Stimulated activated naive CD4-positive, alpha-beta T cell treated with Interleukin-2 at 50 U/mL for 16 hours (primary cell): Measurements from ENCODE around the gene SPACA6.

ENCODE experiments used
- DNase-seq: peaks from one replicate; lab custom pipeline; 2025; lab: John Stamatoyannopoulos, UW

SPACA6 gene

DNA sequence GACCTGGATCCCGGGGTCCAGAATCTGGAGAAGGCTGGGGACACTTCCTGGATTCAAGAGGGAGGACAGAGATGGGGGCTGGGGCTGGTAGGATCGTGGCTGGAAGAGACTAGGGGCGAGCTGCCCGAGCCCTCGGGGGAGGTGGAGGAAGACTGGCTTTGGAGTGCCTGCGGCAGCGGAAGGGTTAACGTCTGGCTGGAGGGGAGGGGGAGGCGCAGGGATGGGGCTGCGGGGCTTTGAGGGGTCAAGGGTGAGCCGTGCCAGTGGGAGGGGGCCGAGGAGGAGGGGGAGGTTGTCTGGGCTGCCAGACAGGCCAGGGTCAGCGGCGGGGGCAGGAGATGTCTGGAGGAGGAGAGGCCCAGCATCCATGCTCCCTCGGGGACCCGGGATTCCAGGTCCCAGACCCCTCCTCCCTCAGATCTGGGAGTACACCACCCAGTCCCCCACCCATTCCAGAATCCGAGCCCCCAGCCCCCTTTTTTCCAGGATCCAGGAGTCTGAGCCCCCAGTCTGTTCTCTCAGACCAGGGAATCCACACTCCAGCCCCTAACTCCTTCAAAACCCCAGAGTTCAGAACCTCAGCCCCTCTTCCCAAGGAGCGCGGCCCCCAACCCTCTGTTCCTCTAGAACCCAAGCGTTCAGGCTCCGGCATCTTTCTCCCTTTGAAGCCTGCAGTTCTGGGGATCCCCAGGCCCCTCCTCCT lies 3.2 kb upstream of the SPACA6 start:
- DNase-seq: no peak

DNA sequence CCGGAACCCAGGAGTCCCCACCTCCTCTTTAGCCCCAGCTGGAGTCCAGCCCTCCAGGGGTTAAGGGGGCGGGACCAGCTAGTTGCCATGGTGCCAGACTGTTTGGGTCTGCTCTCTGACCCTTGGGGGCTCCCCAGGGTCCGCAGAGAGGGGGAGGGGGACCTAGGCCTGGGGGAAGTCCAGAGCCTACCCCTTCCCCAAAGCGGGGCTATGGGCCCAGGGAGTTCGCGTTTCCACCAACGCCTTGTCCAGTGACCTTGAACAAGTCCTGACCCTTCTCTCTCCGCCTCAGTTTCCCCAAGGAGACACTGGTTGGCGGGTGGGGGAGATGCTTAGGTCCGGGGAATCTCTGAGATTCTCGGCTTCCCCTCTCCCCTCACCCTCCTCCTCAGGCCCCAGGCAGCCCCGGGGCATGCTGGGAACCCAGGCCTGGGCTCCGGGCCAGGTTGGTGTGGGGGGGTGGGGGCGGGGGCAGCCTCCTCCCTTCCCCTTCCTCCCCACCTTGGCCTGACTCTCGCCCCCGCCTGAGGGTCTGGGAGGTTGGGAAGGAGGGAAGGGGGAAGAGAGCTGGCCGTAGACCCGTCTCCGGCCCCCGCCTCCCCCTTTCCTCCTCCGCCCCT lies 2.6 kb upstream of the SPACA6 start:
- DNase-seq: peak; percentile 68

DNA sequence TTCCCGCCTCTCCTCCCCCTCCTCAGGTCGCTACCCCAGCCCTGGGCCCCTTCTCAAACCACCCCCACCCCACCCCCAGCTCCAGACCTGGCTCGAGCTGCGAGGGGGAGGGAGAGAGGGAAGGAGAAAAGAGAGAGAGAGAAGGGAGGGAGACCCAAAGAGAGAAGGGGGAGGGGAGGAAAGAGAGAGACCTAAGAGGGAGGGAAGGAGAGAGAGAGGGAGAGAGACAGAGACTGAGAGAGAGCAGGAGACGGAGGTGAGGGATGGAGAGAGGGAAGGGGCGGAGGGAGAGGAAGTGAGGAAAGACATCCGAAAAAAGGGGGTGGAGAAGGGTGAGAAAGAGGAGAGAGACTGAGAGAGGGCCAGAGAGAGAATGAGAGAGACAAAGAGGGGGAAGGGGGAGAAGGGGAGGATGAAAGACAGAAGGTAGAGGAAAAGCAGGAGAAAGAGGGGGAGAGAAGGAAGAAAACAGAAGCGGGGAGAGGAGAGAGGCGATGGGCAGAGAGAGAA lies 2.0 kb upstream of the SPACA6 start:
- no peak for DNase-seq

DNA sequence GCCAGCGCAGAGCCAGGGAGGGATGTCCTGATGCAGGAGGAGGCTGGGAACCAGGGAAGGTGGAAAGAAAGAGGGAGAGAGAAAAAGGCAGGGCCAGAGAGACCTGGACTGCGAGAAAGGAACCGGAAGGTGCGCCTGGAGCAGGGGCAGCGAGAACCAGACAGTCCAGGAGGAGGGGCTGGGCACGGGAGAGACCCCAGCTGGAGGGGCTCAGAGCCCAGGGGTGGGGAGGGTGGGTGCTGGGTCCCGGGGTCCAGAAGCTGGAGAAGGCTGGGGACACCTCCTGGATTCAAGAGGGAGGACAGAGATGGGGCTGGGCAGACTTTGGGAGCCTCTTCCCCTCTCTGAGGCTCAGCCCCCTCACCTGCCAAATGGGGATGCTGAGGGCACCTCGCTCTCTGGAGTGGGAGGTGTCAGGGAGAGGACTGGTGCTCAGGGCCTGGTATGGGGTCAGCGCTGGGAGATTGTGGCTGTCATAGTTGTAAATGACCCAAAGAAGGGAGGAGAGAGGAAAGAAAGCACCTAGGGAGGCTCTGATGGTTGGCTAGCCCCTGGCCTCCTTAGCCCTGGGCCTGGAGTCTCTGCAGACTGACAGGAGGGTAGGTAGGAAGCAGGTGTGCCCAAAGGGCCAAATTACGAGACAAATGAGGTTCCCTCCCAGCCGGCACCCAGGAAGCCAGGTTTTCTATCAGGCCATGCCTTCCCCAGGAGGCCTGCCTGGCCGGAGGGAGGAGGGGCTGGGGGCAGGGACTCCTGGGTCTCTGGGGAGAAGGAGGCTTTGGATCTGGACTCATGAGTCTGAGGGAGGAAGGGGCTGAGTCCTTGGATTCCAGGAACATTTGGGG lies 1.3 kb upstream of the SPACA6 start:
- no peak for DNase-seq

DNA sequence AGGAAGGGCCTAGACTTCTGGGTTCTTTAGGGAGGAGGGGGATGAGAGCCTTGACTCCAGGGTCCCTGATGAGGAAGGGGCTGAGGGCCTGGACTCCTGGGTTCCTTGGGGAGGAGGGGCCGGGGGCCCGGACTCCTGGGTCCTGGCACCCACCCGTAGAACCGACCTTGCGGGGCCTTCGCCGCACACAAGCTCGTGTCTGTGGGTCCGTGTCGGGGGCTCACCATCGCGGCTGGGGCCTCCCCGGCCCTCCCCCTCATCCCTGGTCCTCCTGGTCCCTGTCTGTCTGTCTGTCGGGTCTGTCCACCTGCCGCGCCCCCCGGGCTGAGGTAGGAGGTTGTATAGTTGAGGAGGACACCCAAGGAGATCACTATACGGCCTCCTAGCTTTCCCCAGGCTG lies 662 bp upstream of the SPACA6 start:
- DNase-seq: no peak

DNA sequence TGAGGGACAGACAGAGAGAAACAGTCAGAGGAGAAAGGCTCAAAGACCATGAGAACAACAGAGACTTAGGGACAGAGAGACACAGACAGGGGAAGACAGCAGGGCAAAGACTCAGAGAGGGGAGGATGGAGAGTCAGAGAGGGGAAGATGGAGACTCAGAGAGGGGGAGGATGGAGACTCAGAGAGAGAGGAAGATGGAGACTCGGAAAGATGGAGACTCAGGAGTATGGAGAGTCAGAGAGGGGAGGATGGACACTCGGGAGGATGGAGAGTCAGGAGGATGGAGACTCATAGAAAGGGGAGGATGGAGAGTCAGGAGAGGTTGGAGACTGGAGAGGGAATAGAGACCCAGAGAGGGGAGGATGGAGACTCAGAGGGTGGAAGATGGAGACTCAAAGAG lies 689 bp downstream of the SPACA6 start:
- no peak for DNase-seq

DNA sequence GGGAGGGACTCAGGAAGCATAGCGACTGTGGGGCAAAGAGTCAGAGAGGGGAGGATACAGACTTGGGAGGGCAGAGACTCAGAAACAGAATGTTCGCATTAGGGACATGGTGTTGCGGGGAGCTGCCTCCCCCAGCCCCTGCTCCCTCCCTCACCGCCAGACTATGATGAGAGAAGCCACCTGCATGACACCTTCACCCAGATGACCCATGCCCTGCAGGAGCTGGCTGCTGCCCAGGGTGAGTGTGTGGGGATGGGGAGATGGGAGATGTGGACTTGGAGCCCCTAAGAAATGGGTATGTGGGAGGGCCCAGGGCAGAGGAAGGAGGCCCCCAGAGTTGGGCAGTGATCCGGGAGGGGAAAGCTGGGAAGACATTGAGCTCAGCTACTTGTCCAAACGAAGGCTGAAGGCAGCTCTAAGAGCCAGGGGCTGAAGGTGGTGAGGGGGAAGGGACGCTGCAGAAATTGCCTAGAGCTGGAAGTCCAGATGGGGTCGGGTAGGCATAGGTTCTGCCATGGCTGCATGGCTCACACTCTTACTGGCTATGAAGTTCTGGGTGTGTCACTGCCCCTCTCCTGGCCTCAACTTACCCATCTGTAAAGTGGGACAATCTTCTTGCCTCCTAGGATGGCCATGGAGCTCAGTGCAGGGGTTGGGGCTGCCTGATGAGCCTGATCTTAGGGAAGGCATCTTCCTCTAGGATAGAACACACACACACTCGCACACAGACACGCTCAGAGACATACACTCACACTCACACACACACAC lies 1.4 kb downstream of the SPACA6 start:
- DNase-seq: no peak

DNA sequence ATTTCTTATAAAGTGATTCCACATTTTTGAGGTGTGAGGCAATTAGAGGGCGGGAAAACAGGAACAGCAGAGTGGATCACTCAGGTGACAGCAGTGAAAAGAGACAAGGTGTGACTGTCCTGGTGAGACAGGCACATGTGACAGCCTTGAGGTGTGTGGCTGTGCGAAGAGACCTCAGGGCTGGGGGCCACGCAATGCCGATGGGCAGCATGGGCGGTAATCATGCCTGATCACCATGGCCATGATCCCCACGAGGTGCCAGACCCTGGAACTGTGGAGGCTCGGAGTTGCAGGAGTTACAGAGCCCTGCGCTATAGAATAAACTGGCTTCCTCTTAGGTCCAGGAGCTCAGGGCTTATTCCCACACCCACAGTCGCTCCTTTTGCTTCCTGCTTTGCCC lies 2.0 kb downstream of the SPACA6 start:
- DNase-seq: no peak

DNA sequence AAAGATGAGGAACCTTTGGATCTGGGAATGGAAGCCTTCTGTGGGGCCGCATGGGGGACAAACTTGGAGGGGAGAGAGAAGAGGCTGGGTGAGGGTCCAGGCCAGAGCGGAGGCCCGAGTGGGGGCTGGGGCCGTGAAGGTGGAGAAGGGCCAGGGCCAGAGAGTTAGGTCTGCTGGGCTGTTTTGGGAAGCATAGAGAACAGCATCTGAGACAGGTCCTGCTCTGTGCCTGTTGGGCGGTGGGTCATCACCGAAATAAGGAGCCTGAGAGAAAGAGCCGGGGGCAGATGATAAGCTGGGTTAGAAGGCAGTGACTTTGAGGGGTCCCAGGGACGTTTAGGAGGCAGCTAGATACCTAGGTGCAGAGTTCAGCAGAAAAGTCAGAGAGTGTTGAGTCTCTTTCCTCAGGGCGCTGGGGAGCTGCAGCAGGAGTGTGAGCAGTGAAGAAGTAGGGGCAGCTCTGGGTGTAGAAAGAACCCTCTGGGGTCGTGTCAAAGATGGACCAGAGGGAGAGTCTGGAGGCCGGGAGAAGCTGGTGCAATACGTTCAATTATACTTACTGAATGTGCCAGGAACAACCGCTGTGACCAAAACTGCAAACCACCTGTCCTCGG lies 2.7 kb downstream of the SPACA6 start:
- no peak for DNase-seq

DNA sequence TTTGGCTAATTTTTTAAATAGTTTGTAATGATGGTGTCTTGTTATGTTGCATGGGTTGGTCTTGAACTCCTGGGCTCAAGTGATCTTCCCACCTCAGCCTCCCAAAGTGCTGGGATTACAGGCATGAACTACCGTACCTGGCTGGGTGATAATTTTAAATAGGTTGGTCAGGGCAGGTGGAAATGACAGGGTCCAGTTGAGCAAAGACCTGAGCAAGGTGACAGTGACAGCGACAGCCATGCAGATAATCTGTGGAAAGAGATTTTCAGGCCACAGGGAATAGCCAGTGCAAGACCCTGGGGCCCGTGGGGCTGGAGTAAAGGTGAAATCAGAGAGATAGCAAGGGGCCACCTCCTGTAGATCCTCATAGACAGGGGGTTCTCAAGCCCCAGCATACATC lies 3.5 kb downstream of the SPACA6 start:
- DNase-seq: no peak

DNA sequence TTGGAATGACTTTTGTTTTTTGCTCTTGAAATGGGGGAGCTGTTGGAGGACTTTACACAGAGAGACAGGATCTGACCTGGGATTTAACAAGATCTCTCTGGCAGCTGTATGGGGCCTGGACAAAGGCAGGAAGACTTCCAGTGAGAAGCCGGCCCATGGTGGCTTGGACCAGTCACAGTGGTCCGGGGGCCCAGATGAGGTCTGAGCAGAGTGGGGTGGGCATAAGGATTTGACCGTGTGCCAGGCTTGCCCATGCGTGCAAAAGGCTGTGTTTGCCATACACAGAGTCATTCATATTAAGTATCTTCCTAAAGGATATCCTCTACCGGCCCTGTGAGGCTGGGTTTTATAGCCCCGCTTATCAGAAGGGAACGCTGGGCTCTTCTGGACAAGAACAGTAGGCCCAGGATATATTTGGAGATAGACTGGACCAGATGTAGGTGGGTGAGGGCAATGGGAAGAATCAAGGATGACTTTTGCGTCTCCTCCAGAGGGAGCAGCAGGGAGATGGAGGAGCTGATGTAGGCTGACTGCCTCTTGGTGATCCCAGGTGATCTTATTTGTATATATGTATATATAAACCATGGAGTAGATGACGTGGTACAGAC lies 4.1 kb downstream of the SPACA6 start:
- DNase-seq: no peak

DNA sequence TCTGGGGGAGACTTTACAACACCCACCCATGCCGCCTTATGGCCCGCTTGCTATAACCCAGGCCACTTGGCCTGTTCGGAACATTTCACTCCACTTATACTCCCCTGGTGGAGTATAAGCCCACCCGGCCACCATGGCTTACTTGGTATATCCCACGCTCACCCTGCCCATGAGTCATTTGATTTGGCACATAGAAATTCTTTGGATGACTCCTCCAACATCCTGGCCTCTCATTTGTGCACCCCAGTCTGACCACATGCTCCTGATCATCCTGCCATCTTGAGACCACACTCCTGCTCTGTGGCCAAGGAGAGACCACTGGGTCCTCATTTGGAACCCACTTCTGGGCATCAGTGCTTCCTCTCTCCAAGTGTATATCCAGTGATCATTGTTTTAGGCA lies 5.2 kb downstream of the SPACA6 start:
- no peak for DNase-seq

DNA sequence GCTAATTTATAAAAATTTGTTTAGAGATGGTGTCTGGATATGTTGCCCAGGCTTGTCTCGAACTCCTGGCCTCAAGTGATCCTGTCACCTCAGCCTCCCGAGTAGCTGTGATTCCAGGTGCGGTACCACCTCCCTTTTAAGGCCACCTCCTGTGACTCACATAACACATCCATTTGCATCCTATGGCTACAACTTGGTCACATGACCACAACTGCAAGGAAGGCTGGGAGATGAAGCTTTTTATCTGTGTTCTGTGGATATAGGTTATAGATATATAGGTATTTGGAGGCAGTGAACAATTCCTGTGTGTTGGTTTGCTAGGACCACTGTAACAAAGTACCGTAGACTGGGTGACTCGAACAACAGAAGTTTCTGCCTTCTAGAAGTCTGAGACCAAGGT lies 6.0 kb downstream of the SPACA6 start:
- no peak for DNase-seq

DNA sequence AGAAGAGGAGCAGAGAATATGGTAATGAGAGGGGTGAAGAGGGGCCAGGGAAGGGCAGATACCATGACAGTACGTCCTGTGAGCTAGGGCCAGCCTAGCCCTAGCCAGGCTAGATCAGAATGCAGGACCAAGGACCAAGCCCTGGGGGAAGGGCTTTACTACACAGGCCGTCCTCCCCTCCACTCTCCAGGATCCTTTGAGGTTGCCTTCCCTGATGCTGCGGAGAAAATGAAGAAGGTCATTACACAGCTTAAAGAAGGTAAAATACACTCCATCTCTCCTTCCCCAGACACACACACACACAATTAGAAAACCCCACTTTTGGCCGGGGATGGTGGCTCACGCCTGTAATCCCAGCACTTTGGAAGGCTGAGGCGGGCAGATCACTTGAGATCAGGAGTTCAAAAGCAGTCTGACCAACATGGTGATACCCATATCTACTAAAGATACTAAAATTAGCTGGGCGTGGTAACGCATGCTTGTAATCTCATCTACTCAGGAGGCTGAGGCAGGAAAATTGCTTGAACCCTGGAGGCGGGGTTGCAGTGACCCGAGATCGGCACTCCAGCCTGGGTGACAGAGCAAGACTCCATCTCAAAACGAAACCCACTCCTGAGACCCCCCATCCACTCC lies 8.5 kb downstream of the SPACA6 start:
- DNase-seq: no peak

DNA sequence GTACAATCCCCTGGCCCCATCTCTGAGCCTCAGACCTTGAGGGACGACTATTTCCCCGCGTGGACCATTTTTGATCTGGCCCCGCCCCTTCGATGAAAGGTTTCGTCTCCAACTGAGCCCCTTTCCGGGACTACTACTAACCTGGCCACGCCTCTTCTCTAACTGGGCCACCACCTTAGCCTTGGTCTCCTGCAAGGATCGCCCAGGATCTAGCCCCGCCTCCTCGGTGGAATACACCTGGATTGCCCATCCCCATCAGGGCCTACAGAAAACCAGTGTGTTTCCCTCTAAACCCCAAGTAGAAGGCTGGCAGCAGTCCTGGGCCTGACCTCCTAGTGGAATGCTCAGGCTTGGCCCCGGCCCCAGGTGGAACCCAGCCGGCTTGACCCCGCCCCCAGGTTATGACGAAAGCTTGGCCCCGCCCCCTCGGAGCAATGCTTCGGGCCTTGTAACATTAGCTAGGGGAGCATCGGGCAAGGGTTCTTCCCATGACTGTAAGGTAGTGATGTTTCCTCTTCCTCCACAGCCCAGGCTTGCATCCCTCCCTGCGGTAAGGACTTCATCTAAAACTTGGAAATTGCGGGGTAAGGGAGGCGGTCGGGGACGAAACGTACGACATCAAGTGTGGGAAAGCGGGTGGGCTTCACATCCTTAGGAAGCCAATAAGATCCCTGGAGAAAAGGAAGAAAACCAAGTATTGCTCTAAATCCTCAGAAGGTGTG lies 9.1 kb downstream of the SPACA6 start:
- peak; percentile 34 for DNase-seq

DNA sequence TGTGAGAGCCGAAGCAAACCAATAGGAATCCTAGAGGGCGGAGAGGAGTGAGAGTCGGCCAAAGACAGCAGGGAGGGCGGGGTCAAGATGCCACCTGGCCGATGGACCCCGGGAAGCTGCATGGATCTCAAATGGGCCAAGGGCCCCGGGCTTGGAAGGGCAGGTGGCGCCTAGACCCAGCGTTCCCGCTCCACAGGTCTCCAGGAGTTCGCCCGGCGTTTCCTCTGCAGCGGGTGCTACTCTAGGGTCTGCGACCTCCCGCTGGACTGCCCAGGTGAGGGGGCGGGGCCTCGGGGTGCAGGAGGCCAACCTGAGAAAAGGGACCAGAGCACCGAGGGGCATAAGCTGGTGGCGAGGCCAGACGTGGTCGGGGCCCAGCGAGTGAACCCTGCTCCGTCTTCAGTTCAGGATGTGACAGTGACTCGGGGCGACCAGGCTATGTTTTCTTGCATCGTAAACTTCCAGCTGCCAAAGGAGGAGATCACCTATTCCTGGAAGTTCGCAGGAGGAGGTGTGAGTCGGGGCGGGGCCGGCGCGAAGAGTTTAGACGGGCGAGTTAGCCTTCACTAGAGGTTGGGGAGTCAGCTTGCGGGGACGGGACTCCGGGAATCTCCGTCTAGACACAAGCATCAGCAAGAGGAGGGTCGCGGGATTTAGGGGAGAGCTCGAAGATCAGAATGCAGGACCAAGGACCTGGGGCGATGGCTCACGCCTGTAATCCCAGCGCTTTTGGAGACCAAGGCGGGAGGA lies 9.9 kb downstream of the SPACA6 start:
- DNase-seq: no peak

DNA sequence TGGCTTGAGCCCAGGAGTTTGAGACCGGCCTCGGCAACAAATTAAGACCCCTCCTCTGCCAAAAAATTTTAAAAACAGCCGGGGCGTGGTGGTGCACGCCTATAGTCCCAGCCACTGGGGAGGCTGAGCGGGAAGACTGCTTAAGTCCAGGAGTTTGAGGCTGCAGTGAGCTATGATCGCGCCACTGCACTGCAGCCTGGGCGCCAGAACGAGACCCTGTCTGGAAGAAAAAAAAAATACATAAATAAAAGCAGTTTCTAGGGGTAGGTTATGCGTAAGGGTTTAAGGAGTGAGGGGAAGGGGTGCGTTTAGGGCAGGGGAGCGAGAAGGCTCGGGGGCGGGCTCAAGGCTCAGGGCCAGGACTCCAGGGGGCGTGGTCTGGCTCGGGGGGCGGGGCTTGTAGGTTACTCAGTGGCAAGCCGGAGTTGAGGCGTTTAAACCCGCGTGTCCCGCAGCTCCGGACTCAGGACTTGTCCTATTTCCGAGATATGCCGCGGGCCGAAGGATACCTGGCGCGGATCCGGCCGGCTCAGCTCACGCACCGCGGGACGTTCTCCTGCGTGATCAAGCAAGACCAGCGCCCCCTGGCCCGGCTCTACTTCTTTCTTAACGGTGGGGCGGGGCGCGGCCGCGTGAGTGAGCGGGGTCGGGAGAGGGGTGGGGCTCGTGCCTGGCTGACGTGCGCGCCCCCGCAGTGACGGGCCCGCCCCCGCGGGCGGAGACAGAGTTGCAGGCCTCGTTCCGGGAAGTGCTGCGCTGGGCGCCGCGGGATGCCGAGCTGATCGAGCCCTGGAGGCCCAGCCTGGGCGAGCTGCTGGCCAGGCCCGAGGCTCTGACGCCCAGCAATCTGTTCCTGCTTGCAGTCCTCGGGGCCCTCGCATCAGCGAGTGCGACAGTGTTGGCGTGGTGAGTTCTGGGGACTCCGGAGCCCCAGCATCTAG lies 10.7 kb downstream of the SPACA6 start:
- DNase-seq: peak; percentile 96

DNA sequence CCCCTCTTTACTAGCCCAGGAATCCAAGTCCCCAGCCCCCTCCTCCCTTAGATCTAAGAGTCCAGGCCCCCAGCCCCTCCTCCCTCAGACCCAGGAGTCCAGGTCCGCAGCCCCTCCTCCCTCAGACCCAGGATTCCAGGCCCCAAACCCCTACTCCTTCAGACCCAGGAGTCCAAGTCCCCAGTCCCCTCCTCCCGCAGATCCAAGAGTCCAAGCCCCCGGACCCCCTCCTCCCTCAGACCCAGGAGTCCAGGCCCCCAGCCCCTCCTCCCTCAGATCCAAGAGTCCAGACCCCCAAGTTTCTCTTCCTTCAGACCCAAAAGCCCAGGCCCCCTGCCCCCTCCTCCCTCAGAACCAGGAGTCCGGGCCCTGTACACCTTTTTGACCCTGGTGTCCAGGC lies 11.5 kb downstream of the SPACA6 start:
- DNase-seq: no peak
